Lower leg skin (tissue), 3 donors: ENCODE results near the gene AAGAB.

Source experiments
- POLR2A ChIP-seq, 2 donors: fragments of 450-650 bp; IDR thresholded peaks; one replicate each; pipeline ENCODE4 v1.6.1; 2016 to 2017; ENCODE audit warnings: antibody characterized with exemption in 2 of 2, mild to moderate bottlenecking in 1 of 2, moderate library complexity in 1 of 2
- TF ChIP-seq, protein P1 (sequence below), 3 donors: fragments of 450-650 bp; IDR thresholded peaks; one replicate each; pipeline ENCODE4 v1.5.1; 2016; ENCODE audit warnings: antibody characterized with exemption in 3 of 3, mild to moderate bottlenecking in 3 of 3, moderate library complexity in 2 of 3

DNA sequence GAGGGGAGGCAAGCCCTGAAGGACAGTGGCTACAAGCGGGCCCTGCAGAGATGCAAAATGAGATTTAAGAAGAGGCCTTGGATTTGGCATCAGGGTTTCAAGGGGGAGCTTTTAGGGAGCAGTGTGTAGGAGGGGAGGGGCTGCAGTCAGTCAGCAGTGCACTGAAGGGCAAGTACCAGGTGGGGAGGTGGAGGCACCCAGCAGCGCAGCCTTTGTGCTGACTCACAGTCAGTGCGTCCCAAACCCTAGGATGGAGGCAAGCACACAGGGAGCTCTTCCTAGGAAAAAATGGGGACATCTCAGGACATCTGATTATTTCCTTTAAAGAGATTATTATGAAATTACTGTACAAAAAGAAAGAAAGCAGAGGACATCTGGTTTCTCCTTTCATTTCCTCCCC is 80.0 kb downstream of the AAGAB start:
- TF ChIP-seq, protein P1, sequence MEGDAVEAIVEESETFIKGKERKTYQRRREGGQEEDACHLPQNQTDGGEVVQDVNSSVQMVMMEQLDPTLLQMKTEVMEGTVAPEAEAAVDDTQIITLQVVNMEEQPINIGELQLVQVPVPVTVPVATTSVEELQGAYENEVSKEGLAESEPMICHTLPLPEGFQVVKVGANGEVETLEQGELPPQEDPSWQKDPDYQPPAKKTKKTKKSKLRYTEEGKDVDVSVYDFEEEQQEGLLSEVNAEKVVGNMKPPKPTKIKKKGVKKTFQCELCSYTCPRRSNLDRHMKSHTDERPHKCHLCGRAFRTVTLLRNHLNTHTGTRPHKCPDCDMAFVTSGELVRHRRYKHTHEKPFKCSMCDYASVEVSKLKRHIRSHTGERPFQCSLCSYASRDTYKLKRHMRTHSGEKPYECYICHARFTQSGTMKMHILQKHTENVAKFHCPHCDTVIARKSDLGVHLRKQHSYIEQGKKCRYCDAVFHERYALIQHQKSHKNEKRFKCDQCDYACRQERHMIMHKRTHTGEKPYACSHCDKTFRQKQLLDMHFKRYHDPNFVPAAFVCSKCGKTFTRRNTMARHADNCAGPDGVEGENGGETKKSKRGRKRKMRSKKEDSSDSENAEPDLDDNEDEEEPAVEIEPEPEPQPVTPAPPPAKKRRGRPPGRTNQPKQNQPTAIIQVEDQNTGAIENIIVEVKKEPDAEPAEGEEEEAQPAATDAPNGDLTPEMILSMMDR (IDR thresholded peaks at IDR 0.05) = no peak
- TF ChIP-seq POLR2A (IDR thresholded peaks at IDR 0.05) = no peak
